Testis (tissue), 3 donors: ENCODE measurements around the gene KIF2C. TPM values are rescaled to one million over a fixed set of nuclear protein-coding genes. Genes with fewer than 3 reads are reported as not detected.
A peak's percentile ranks its signal among the peaks of the same experiment; 100 is the strongest.

Source experiments
- DNase-seq: peaks from one replicate; pipeline ENCODE4 v3.0.0-alpha.2; 2019
- H3K27ac ChIP-seq, 2 donors: fragments of 200-600 bp; sonication (generic); one replicate each; pipeline ENCODE4 v1.5.1; 2019
- H3K27me3 ChIP-seq: fragments of 200-600 bp; sonication (generic); one replicate; pipeline ENCODE4 v1.5.1; 2019
- H3K36me3 ChIP-seq: fragments of 200-600 bp; sonication (generic); one replicate; pipeline ENCODE4 v1.5.1; 2017; ENCODE audit warnings: low read depth; ENCODE audit errors: missing control alignments
- H3K4me1 ChIP-seq: fragments of 200-600 bp; sonication (generic); one replicate; pipeline ENCODE4 v1.5.1; 2019
- H3K4me3 ChIP-seq, 2 donors: fragments of 200-600 bp; sonication (generic); one replicate each; pipeline ENCODE4 v1.5.1; 2017 to 2019
- H3K9me3 ChIP-seq: fragments of 200-600 bp; sonication (generic); one replicate; pipeline ENCODE4 v1.5.1; 2017
- CTCF ChIP-seq, 3 experiments: fragments of 450-650 bp in 2 of 3; fragments of 200-600 bp in 1 of 3; sonication (generic) in 1 of 3; IDR thresholded peaks; one replicate each; pipeline ENCODE4 v1.5.1; 2016 to 2019; ENCODE audit warnings: antibody characterized with exemption in 3 of 3, mild to moderate bottlenecking in 2 of 3, moderate library complexity in 1 of 3
- POLR2A ChIP-seq: fragments of 450-650 bp; IDR thresholded peaks from one replicate; pipeline ENCODE4 v1.6.1; 2017; ENCODE audit warnings: antibody characterized with exemption, mild to moderate bottlenecking, moderate library complexity
- WGBS, 2 donors: methylation state at CpG; one replicate each; pipeline ENCODE4 v1.1.5; 2018; 5-methylcytosine and 5-hydroxymethylcytosine counted together
- intact Hi-C: fragments of 100-400 bp; cut with DNase I; formaldehyde crosslinking; loops from one replicate; pipeline ENCODE4 v1.15.1; 2023; ENCODE audit warnings: low total_unique reads
- polyA plus RNA-seq: library from polyadenylated mRNA; stranded (reverse); fragments of 350-450 nt; fragmentation: Illumina TruSeq; extraction: RNeasy Lipid Tissue Mini Kit (QIAGEN cat#74804); gene quantifications from one replicate; pipeline ENCODE4 v1.2.3, GENCODE V29; 2014; ENCODE audit warnings: low read depth, low replicate concordance; ENCODE audit not compliant: insufficient read depth
- total RNA-seq, 2 donors: library from RNA; depleted of rRNA; stranded (reverse); fragments of >200 nt; gene quantifications; one replicate each; pipeline ENCODE4 v1.2.3, GENCODE V29; 2016

KIF2C gene
- total and polyA plus RNA-seq, 3 donors from 2014 or later = 53.5 to 167 (median 130) TPM

GRCh38 chr1:44724955-44725698 is 14.5 kb upstream of the KIF2C start:
- no peaks in the 10 kb centered on the region for H3K36me3 ChIP-seq
- no peaks in the 10 kb centered on the region for H3K4me1 ChIP-seq
- TF ChIP-seq POLR2A (no peak), CTCF (IDR thresholded peaks at IDR 0.05) (no peak)
- H3K4me3 ChIP-seq = peak overlapping the region; percentile 15 to 20
- DNase-seq = no peak
- no peaks in the 10 kb centered on the region for H3K9me3 ChIP-seq
- no peaks in the 10 kb centered on the region for H3K27me3 ChIP-seq
- no peak overlapping the region for H3K27ac ChIP-seq
- intact Hi-C loops = no loop called here
- 44 to 77% methylated on average over 13 to 27 of the region's 27 CpGs for WGBS, 2 donors

- peak; percentile 26 for TF ChIP-seq POLR2A
- TF ChIP-seq CTCF (IDR thresholded peaks at IDR 0.05) = peak; percentile 90 to 98 (median 95)
- H3K36me3 ChIP-seq = no peaks in the 10 kb centered on the region
- H3K4me3 ChIP-seq = peak within 1 kb of the TSS in 1 of 2 donors; percentile 42
- H3K27me3 ChIP-seq = no peaks in the 10 kb centered on the region
- intact Hi-C loops = no loop called here
- peaks cover 12% of the 10 kb centered on the region for H3K4me1 ChIP-seq
- H3K9me3 ChIP-seq = no peaks in the 10 kb centered on the region
- WGBS, 2 donors = 1 to 2% methylated on average over 19 of the region's 19 CpGs
- H3K27ac ChIP-seq = peak within 1 kb of the TSS; percentile 86 to 96
- DNase-seq = peak; percentile 97
These were observed 8.7 kb upstream of the KIF2C start, which contains the start of gene RNU5D-1 for GRCh38 chr1:44730741-44731512. Gene RNU5D-1 (minus strand): TSS chr1:44731170.

- WGBS, 2 donors = 67 to 78% methylated on average over 1 of the region's 1 CpG
- Histone ChIP-seq H3K27ac (no peak overlapping the region), H3K4me3 (no peak overlapping the region), H3K4me1 (peaks cover 12% of the 10 kb centered on the region), H3K9me3 (no peaks in the 10 kb centered on the region), H3K27me3 (no peaks in the 10 kb centered on the region), H3K36me3 (no peaks in the 10 kb centered on the region)
- no peak for DNase-seq
- intact Hi-C loops = no loop called here
- TF ChIP-seq POLR2A (no peak), CTCF (IDR thresholded peaks at IDR 0.05) (no peak)
These were observed 6.3 kb upstream of the KIF2C start for GRCh38 chr1:44733365-44733764.

GRCh38 chr1:44733784-44734183 is 5.9 kb upstream of the KIF2C start:
- TF ChIP-seq POLR2A = no peak
- TF ChIP-seq CTCF (IDR thresholded peaks at IDR 0.05) = no peak
- 55 to 81% methylated on average over 1 of the region's 1 CpG for WGBS, 2 donors
- Histone ChIP-seq H3K27me3 (no peaks in the 10 kb centered on the region), H3K36me3 (no peaks in the 10 kb centered on the region), H3K9me3 (no peaks in the 10 kb centered on the region), H3K4me3 (no peak overlapping the region), H3K4me1 (peaks cover 12% of the 10 kb centered on the region), H3K27ac (no peak overlapping the region)
- intact Hi-C loops = no loop called here
- DNase-seq = no peak
